GM21367 (cell line): ENCODE results near the gene MBLAC1.
A peak's percentile ranks its signal among the peaks of the same experiment; 100 is the strongest.

Source experiments
- ATAC-seq: cut with Tn5 transposase; IDR thresholded peaks from one replicate; pipeline ENCODE4 v1.9.1; 2021; ENCODE audit not compliant: unreplicated experiment

MBLAC1 gene, protein sequence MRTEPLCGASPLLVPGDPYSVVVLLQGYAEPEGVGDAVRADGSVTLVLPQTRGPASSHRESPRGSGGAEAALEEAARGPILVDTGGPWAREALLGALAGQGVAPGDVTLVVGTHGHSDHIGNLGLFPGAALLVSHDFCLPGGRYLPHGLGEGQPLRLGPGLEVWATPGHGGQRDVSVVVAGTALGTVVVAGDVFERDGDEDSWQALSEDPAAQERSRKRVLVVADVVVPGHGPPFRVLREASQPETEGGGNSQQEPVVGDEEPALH

DNA sequence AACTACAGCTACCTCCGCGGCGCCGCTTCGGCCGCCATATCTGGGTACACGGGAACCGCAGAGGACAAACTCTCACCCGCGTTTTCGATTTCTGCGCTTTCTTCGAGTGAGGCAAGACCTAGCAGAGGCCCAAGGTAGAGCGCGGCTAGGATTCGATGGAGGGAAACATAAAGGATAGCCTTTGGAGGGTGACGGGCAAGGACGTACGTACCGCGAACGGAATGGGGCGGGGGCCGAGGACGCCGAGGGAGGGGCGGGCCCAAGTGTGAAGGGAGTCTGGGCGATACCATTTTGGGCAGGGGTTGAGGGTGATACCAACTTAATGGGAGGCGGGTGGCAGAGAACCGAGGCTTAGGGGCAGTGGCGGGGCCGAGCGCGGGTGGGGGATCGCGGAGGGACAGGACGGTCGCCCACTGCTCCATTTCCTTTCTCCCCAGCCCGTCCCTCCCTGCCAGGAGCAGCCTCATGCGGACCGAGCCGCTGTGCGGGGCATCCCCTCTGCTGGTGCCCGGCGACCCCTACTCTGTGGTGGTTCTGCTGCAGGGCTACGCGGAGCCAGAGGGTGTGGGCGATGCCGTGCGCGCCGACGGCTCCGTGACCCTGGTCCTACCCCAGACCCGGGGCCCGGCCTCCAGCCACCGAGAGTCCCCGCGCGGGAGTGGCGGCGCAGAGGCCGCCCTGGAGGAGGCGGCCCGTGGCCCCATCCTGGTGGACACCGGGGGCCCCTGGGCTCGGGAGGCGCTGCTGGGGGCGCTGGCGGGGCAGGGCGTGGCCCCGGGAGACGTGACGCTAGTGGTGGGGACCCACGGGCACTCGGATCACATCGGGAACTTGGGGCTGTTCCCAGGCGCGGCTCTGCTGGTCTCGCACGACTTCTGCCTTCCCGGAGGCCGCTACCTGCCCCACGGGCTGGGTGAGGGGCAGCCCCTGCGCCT lies at the start of gene MBLAC1:
Gene MBLAC1, plus strand, starts transcription at position 37 of the 935 bp plus-strand sequence. Its CDS starts 429 bp downstream, at position 466.
- ATAC-seq: peak; percentile 48

DNA sequence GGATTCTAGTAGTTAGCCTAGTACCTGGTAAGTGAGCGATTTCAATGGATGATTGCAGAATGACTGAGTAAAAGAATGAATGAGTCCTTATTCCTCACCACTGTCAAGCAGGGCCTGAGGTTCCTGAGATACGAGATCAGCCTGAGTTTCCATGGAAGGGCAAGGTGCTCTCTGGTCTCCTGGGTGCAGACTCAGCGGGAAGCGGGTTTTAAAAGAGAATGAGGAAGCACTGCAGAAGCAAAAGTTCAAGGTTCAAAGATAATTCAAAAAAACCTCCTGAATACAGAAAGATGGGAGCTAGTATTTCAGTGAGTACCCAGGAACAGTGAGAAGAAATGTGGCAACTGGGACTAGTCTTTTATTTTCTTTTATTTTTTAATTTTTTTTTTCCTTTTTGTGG lies 49.6 kb upstream of the MBLAC1 start:
- ATAC-seq: no peak

DNA sequence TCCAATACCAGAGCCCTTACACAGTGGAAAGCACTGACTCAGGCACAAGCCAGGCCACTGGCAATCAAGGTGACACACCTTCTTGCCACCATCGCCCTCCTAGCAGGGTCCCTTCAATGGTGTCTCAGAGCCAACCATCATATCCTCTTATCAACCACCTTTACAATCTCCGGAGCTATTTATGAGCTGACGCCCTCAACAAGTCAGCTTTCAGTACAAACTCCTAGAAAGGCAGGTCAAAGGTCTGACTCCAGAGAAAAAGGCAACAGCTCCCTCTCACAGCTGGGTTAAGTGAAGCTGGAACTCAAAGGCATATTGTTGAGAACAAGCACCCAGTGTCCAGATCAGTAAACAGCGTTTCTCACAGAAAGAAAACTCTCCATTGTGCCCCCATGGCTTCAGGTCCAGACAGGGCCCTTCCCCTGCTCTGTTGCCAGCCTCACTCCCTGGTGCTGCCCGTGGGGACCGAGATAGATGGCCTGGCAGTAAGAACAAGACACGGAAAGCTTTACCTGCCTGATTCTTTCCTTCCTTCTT lies 47.7 kb upstream of the MBLAC1 start:
- no peak for ATAC-seq

DNA sequence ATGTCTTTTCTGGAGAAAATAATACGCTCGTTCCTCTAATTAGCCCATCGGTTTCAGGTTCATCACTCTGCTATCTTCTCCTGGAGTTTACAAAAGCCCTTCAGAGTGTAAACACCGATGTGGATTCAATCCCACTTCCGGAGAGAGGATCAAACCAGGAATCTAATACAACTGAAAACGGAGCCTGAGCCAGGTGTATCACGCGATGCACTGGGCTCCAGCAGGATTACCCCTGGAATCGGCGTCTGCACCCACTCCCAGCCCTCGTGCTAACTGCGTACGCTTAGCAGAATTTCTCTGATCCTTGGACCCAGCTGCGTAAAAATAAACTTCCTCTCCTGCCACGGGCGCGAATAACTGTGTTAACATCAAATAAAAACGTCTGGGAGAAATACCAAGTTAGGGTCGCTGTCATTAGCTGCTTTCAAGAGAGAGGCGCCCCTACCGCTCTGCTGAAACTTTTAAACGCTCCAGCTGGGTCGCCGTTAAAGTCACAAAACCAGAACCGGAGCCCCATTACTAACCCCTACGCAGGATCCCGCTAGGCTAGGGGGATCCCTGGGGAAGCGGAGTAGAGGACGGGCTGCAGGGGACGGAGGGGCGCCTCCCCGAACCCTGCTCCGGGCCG lies 45.7 kb upstream of the MBLAC1 start:
- ATAC-seq: no peak

DNA sequence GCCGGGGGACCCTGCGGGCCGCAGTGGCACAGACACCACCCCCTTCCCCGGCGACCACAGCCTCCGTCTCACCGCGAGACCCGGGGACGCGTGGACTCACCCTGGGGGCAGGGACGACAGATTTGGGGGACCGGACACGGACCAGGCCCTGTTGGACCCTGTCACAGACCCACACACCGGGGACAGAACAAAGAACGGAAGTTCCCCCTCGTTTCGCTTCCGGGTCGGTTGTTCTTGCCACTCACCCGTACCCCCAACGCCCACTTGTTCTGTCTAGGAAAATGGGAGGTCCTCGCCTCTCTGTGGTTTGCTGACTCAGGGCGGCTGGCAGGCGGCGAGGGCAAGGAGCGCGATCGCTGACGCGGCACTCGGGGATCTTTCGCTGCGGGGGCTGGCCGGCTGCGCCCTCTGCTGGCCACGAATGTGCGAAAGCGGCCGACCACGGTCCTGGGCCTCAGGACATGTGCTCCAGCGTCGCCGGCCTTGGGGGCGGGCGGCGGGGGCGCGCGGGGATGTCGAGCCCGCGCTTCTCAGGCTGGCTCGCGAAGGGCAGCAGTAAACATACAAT lies 45.1 kb upstream of the MBLAC1 start, which contains the start of gene ZNF3:
Gene ZNF3, minus strand, starts transcription at position 189 of the 568 bp plus-strand sequence. CDS start 4,366 bp downstream, outside the sequence.
- peak; percentile 63 for ATAC-seq

DNA sequence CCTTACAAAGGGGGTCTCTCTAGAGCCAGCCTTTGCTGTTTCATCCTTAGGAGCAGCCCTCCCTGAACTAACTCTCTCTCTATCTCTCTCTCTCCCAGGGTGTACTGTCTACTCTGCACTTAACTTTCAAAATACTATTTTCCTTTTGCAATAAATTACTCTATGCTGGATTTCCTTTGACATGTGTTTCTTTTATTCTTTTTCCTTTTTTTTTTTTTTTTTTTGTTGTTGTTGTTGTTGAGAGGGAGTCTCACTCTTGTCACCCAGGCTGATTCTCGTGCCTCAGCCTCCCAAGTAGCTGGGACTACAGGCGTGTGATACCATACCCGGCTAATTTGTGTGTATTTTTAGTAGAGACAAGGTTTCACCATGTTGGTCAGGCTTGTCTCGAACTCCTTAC lies 43.8 kb upstream of the MBLAC1 start:
- no peak for ATAC-seq

DNA sequence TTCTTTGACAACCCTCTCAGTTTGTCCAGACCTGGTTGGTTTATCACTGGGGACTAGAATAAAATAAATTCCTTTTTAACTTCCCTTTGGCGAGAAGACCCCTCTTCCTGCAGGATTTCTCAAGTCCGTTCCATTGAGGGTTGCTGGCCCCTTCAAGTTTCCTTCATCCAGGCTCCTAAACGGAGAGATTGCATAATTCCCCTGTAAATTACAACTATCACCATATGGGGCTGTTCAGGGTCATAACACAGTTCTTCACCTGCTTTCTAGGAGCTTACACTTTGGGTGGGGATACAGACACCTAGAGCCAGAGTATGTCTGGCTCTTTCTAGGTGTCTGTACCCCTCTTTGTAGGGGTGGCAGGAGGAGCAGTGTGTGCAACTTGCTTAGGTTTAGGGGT lies 41.3 kb upstream of the MBLAC1 start:
- no peak for ATAC-seq

DNA sequence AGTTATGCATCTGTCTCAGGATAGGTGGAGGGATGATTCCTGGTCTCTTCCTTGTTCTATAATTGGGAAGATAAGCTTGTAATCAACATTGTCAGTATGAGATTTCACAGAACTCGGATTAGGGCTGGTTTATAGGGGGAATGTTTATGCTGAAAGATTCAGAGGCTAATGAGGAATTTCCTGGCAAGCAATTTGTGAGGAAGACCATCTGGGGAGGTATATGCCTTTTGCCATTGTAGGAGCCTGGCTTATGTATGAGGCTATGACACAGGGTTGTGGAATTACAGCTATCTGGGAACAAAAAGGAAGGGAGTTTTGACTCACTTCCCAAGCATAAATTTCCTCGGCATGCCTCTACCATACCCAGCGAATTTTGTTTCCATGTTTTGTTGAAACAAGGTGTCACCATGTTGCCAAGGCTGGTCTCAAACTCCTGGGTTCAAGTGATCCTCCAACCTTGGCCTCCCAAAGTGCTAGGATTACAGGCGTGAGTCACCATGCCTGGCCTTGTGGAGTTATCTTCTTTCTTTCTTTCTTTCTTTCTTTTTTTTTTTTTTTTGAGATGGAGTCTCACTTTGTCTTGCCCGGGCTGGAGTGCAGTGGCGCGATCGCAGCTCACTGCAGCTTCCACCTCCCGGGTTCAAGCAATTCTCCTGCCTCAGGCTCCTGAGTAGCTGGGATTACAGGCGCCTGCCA lies 39.6 kb upstream of the MBLAC1 start:
- ATAC-seq: no peak

DNA sequence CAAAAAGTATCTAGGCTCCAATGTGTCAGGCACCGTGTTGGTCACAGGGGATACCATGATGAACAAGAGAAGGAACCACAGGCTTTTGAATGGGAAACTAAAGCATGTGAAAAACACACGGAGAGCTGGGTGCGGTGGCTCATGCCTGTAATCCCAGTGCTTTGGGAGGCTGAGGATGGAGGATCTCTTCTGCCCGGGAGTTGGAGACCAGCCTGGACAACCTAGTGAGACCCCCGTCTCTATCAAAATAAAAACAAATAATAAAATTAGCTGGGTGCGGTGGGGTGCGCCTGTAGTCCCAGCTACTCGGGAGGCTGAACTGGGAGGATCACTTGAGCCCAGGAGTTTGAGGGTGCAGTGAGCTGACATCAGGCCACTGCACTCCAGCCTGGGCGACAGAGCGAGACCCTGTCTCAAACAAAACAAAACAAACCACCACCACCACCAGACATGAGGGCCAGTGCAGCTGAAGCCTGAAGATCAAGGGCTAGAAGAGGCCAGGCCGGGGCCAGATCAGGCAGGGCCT lies 38.6 kb upstream of the MBLAC1 start:
- ATAC-seq: no peak

DNA sequence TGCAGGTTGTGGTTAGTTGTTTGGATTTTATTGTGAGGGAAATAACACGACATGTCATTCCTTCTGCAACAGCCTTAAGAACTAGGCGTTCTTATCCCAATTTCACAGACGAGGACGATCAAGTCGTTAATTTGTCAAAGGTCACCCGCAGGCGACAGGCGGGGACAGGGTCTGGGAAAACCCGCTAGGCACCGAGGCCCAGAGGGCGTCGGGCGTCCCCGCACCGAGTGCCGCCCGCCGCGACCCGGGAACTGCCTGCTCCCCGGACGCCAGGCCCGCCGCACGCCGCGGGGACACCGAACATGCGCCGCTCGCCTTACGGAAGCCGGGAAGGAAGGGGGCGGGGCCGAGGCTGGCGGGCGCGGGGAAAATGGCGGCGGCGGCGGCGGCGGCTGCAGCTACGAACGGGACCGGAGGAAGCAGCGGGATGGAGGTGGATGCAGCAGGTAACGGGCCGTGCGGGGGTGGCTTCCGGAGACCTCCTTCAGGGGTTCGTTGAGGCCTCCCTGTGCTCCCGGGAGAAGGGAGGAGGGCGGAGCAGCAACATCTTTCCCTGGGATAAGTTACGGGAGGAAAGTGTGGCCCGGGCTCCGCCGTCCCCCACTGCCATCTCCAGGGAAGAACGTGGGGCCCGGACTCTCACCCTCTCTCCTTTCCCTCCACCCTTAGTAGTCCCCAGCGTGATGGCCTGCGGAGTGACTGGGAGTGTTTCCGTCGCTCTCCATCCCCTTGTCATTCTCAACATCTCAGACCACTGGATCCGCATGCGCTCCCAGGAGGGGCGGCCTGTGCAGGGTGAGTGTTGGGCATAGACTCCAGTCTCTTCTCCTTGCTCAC lies 37.9 kb upstream of the MBLAC1 start, which contains the start of gene COPS6:
Gene COPS6, plus strand, starts transcription at position 349 of the 837 bp plus-strand sequence. Its CDS starts 22 bp downstream, at position 371.
- peak; percentile 43 for ATAC-seq

DNA sequence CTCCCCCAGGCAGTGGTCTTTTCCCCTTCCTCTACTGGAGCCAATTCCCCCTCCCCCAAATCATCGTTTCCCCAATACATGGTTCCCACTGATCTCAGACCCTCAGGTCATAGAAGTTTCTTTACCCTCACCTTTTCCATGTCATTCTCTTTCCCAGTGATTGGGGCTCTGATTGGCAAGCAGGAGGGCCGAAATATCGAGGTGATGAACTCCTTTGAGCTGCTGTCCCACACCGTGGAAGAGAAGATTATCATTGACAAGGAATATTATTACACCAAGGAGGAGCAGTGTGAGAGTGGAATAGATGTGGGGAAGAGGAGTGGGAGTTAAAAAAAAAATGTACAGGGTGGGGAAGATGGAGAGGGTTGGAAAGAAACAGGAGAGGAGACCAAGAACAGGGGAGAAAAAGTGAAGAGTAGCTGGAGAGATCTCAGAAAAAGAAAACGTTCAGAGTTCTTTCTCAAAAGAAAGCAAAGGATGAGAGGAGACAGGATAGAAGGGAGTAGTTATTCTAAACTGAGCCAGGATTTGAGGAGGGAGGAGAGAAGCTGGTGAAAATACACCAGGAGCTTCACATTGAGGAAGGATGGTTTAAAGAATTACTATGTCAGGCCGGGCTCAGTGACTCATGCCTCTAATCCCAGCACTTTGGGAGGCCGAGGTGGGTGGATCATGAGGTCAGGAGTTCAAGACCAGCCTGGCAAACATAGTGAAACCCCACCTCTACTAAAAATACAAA lies 37.1 kb upstream of the MBLAC1 start:
- ATAC-seq: no peak

DNA sequence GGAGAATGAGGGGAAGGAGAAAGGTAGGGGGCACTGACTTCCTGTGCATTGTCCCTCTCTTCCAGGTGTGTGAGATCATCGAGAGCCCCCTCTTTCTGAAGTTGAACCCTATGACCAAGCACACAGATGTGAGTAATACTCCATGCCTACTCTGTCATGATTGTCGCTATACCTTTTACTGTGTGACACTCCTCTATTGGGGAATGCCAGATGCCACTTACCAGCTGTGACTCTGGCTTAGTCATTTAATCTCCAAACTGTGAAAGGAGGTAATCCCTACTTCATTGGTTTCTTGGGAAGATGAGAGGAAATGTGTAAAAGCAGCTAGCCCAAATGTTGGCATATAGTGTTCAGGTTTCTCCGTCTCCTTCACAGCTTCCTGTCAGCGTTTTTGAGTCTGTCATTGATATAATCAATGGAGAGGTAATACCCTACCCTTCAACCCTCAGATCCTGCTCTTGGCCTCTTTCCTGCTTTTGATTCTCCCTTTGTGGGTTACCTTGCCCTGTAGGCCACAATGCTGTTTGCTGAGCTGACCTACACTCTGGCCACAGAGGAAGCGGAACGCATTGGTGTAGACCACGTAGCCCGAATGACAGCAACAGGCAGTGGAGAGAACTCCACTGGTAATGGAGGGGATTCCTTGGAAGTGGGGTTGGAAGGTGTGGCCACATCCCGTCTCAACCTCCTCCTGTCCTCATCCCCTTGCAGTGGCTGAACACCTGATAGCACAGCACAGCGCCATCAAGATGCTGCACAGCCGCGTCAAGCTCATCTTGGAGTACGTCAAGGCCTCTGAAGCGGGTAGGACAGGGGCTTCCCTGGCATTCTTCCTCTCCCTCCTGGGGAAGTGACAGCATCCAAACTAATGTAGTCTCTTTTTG lies 36.0 kb upstream of the MBLAC1 start:
- no peak for ATAC-seq

DNA sequence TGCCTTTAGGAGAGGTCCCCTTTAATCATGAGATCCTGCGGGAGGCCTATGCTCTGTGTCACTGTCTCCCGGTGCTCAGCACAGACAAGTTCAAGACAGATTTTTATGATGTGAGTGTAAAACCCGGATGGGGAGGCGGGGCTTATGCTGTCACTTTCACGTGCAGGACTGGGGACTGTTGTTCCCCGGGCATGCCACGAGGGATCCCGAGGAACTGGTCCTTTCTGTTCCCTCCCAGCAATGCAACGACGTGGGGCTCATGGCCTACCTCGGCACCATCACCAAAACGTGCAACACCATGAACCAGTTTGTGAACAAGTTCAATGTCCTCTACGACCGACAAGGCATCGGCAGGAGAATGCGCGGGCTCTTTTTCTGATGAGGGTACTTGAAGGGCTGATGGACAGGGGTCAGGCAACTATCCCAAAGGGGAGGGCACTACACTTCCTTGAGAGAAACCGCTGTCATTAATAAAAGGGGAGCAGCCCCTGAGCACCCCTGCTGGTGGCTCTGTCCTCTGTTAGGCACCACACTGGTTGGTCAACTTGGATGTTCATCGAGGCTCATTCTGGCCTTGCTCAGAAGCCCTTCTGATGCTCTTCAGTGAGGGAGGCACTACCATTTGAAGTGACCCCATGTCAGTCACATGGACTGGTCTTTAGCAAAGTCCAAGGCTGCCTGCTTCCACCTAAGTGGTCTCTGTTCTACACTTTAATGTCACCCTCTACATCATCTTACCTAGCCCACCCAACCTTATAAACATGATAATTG lies 35.2 kb upstream of the MBLAC1 start:
- ATAC-seq: no peak

DNA sequence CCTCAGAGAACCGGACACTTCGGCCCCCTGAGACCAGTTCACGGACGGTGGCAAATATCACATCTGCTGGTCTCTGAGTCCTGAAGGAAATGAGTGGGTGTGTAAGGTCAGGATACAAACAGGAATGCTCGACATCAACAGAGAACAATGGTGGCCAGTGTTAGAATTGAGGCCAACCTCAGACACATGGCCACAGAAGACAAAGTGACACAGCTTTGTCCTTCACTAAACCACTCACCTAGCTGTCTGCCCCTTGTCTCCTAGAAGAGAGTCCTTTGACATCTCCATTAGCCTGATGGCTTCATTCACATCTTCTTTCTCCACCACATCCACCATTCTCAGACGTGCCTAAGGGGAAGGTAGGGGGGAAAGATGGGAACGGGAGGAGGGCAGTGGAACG lies 33.7 kb upstream of the MBLAC1 start:
- no peak for ATAC-seq

DNA sequence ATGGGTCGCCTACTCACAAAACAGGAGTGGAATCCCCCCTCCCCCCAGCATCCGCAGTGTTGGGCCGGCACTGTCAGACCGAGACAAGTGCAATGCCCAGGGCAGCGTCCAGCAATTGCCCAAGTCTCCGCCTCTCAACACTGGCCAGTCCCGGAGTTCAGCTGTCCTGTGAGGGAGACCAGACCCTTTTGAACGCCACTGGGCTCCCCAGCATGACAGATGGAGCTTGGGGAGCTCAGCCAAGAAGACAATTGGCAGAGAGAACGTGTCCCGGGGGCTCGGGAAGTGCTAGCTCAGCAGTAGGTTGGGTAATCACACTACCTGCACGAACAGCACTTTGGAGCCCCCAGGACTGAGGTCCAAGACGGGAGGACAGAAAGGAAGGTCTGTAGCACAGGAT lies 33.3 kb upstream of the MBLAC1 start:
- no peak for ATAC-seq

DNA sequence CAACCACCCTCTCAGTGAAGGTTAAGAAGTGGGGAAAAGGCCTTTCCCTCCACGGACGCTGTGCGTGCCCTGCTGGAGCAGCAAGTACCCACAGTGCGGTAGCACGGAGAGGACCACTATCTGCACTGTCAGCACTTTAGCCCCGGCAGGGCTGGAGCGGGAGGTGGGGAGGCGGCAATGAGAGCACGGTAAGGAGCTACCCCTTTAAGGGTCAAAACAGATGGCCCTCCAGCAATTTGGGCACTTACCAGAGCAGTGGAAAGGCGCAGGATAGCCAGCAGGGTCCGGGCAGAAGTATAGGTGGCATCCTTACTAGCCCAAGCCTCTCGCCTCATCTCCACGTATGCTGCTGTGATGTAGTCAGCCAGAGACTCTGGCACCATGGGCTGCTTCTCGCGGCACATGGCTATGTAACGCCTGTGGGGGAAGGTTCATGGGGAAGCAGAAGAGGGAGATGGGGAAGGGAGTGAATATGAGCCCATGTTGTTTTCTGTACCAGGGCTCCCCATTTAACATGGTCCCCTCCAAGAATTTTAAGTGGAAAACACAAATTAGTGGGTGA lies 32.8 kb upstream of the MBLAC1 start:
- ATAC-seq: no peak
